Vagina (tissue), 2 donors: Measurements from ENCODE around the gene TEX54. TPM values are rescaled to one million over a fixed set of nuclear protein-coding genes. Genes with fewer than 3 reads are reported as not detected.

Experiments
- DNase-seq, 2 donors: peaks; one replicate each; pipeline ENCODE4 v3.0.0-alpha.2; 2017; ENCODE audit errors: extremely low spot score in 2 of 2
- H3K27ac ChIP-seq: fragments of 200-600 bp; sonication (generic); one replicate; pipeline ENCODE4 v1.5.1; 2019
- H3K27me3 ChIP-seq: fragments of 200-600 bp; sonication (generic); one replicate; pipeline ENCODE4 v1.5.1; 2019
- H3K36me3 ChIP-seq, 2 donors: fragments of 200-600 bp; sonication (generic); one replicate each; pipeline ENCODE4 v1.5.1; 2017 to 2019
- H3K4me1 ChIP-seq: fragments of 200-600 bp; sonication (generic); one replicate; pipeline ENCODE4 v1.5.1; 2019
- H3K4me3 ChIP-seq, 2 donors: fragments of 200-600 bp; sonication (generic); 1 replicate in 1 of 2; 2 replicates in 1 of 2; pipeline ENCODE4 v1.5.1; 2016 to 2019
- H3K9me3 ChIP-seq: fragments of 200-600 bp; sonication (generic); one replicate; pipeline ENCODE4 v1.5.1; 2019
- POLR2A ChIP-seq, 2 donors: fragments of 450-650 bp; IDR thresholded peaks; one replicate each; pipeline ENCODE4 v1.6.1; 2017; ENCODE audit warnings: antibody characterized with exemption in 2 of 2, mild to moderate bottlenecking in 2 of 2, moderate library complexity in 2 of 2
- POLR2AphosphoS5 ChIP-seq, 2 donors: sonication (generic); formaldehyde crosslinking; IDR thresholded peaks; one replicate each; pipeline ENCODE4 v1.9.0; 2017; ENCODE audit warnings: antibody characterized with exemption in 2 of 2, mild to moderate bottlenecking in 2 of 2, low read depth in 1 of 2; ENCODE audit not compliant: insufficient read depth in 1 of 2
- intact Hi-C: fragments of 100-400 bp; cut with DNase I; formaldehyde crosslinking; loops from one replicate; pipeline ENCODE4 v1.15.1; 2023
- total RNA-seq: library from RNA; depleted of rRNA; stranded (reverse); fragments of >200 nt; gene quantifications from one replicate; pipeline ENCODE4 v1.2.3, GENCODE V29; 2016
- TF ChIP-seq, protein P1 (sequence below), 3 experiments: fragments of 450-650 bp in 2 of 3; fragments of 200-600 bp in 1 of 3; sonication (generic) in 1 of 3; IDR thresholded peaks; one replicate each; pipeline ENCODE4 v1.5.1; 2017 to 2019; ENCODE audit warnings: antibody characterized with exemption in 3 of 3, mild to moderate bottlenecking in 2 of 3, moderate library complexity in 2 of 3

Gene TEX54
- total RNA-seq, 1 donor from 2014 or later = not detected

- H3K36me3 ChIP-seq = peaks cover 0 to 21% of the 10 kb centered on the region in 2 donors
- DNase-seq = no peak
- peak overlapping the region; percentile 48 to 79 for H3K4me3 ChIP-seq
- no peaks in the 10 kb centered on the region for H3K27me3 ChIP-seq
- no peaks in the 10 kb centered on the region for H3K9me3 ChIP-seq
- peaks cover 39% of the 10 kb centered on the region for H3K4me1 ChIP-seq
- intact Hi-C loops = no loop called here
- no peak for TF ChIP-seq POLR2A (IDR thresholded peaks at IDR 0.05)
- no peak for TF ChIP-seq POLR2AphosphoS5 (IDR thresholded peaks at IDR 0.05; ENCODE audit: insufficient read depth in 1 of 2, low read depth in 1 of 2)
- TF ChIP-seq, protein P1, sequence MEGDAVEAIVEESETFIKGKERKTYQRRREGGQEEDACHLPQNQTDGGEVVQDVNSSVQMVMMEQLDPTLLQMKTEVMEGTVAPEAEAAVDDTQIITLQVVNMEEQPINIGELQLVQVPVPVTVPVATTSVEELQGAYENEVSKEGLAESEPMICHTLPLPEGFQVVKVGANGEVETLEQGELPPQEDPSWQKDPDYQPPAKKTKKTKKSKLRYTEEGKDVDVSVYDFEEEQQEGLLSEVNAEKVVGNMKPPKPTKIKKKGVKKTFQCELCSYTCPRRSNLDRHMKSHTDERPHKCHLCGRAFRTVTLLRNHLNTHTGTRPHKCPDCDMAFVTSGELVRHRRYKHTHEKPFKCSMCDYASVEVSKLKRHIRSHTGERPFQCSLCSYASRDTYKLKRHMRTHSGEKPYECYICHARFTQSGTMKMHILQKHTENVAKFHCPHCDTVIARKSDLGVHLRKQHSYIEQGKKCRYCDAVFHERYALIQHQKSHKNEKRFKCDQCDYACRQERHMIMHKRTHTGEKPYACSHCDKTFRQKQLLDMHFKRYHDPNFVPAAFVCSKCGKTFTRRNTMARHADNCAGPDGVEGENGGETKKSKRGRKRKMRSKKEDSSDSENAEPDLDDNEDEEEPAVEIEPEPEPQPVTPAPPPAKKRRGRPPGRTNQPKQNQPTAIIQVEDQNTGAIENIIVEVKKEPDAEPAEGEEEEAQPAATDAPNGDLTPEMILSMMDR (IDR thresholded peaks at IDR 0.05) = no peak
- peak overlapping the region; percentile 74 for H3K27ac ChIP-seq
Observed at GRCh38 chr11:62854825-62855570, 22.4 kb upstream of the TEX54 start.

- Histone ChIP-seq H3K4me1 (peaks cover 39% of the 10 kb centered on the region), H3K36me3 (peaks cover 0 to 21% of the 10 kb centered on the region in 2 donors), H3K27me3 (no peaks in the 10 kb centered on the region), H3K27ac (peak overlapping the region; percentile 74), H3K4me3 (peak overlapping the region; percentile 48 to 79), H3K9me3 (no peaks in the 10 kb centered on the region)
- DNase-seq = no peak
- no peak for TF ChIP-seq POLR2AphosphoS5 (IDR thresholded peaks at IDR 0.05; ENCODE audit: insufficient read depth in 1 of 2, low read depth in 1 of 2)
- TF ChIP-seq, protein P1 (IDR thresholded peaks at IDR 0.05) = no peak
- no peak for TF ChIP-seq POLR2A (IDR thresholded peaks at IDR 0.05)
- intact Hi-C loops = no loop called here
Observed at GRCh38 chr11:62854013-62854824, 21.6 kb upstream of the TEX54 start.

DNA sequence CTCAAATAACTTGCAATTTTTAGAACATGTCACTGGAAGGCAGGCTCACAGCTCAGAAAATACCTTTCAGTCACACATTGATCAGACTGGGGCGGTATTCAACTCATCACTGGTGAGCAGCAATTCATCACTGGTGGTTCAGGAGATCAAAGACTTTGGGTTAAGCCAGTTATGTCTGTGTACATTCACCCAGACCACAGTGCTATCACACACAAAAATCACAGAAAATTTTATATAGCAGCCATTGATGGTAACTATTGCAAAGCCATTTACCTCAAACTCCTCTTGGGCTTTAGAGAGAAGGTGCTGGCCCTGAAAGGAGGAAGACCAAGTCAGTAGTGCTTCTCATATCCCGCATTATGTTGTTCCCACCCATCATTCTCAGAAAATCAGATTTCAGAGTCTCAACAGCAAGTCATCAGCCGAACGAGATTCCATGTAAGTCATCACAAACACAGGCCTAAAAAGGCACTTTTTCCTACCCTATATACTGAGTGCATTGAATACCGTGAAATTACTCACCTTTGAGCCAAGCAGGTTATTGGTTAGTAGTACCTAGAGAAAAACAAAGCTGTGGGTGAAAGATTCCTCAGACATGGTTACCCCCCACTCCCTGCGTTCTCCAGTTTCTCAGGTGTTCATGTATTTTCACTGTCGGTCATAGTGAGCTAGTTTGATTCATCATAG lies 20.8 kb upstream of the TEX54 start:
- Histone ChIP-seq H3K27me3 (no peaks in the 10 kb centered on the region), H3K36me3 (peaks cover 0 to 21% of the 10 kb centered on the region in 2 donors), H3K9me3 (no peaks in the 10 kb centered on the region), H3K4me1 (peaks cover 39% of the 10 kb centered on the region), H3K27ac (peak overlapping the region; percentile 74), H3K4me3 (peak overlapping the region in 1 of 2 donors; percentile 48)
- intact Hi-C loops = no loop called here
- TF ChIP-seq, protein P1 (IDR thresholded peaks at IDR 0.05) = no peak
- TF ChIP-seq POLR2A (IDR thresholded peaks at IDR 0.05) = no peak
- no peak for TF ChIP-seq POLR2AphosphoS5 (IDR thresholded peaks at IDR 0.05; ENCODE audit: insufficient read depth in 1 of 2, low read depth in 1 of 2)
- no peak for DNase-seq

DNA sequence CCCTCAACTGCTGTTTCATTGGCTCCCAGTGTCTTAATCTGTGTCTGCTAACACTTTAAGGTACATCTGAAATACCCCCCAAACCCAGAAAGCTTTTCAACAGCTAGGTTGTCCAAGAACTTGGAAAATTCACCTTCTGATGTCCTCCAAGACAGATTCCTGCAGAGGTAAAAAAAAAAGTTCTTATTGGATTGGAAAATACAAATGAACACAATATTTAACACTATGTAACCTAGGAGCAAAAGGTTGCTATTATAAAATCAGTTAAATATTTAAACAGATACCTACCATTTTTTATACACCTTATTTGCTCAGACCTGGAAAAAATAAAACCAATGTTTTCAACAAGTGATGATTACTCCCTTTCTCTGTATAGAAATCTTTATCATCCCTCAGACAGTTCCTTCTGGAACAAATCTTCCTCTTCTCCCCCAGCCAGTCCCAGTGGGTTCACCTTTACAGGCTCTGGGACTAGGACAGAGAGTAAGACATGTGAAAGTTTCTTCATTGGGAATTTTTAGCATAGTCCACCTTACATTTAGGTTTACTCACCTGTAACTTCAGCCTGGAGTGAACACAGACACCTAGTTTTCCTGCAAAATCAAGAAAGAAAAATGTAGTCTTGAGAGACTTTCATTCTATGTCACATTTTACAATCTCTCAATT lies 20.0 kb upstream of the TEX54 start:
- H3K27me3 ChIP-seq = no peaks in the 10 kb centered on the region
- peaks cover 34% of the 10 kb centered on the region for H3K4me1 ChIP-seq
- no peak for DNase-seq
- no peak overlapping the region for H3K4me3 ChIP-seq
- H3K27ac ChIP-seq = no peak overlapping the region
- peaks cover 0 to 21% of the 10 kb centered on the region in 2 donors for H3K36me3 ChIP-seq
- H3K9me3 ChIP-seq = no peaks in the 10 kb centered on the region
- intact Hi-C loops = no loop called here
- no peak for TF ChIP-seq POLR2AphosphoS5 (IDR thresholded peaks at IDR 0.05; ENCODE audit: insufficient read depth in 1 of 2, low read depth in 1 of 2)
- no peak for TF ChIP-seq POLR2A (IDR thresholded peaks at IDR 0.05)
- TF ChIP-seq, protein P1 (IDR thresholded peaks at IDR 0.05) = no peak
